Keratinocyte (primary cell): Measurements from ENCODE around the gene SLC25A5.

ENCODE experiments used
- CTCF ChIP-seq, 3 experiments: IDR thresholded peaks in 1 of 3; conservative IDR thresholded peaks in 1 of 3; optimal IDR thresholded peaks in 1 of 3; 2 replicates in 2 of 3; 3 replicates in 1 of 3; pipeline versions ENCODE3 to v1.5.1; 2011; ENCODE audit warnings: low read length in 3 of 3, mild to moderate bottlenecking in 3 of 3, moderate library complexity in 2 of 3, control low read depth in 1 of 3, inconsistent platforms in 1 of 3; ENCODE audit not compliant: insufficient read depth in 2 of 3; ENCODE audit errors: extremely low read depth in 1 of 3
- EZH2 ChIP-seq: IDR thresholded peaks from one replicate; pipeline ENCODE4 v1.6.1; 2012; ENCODE audit warnings: inconsistent platforms, mild to moderate bottlenecking, low read length, moderate library complexity

DNA sequence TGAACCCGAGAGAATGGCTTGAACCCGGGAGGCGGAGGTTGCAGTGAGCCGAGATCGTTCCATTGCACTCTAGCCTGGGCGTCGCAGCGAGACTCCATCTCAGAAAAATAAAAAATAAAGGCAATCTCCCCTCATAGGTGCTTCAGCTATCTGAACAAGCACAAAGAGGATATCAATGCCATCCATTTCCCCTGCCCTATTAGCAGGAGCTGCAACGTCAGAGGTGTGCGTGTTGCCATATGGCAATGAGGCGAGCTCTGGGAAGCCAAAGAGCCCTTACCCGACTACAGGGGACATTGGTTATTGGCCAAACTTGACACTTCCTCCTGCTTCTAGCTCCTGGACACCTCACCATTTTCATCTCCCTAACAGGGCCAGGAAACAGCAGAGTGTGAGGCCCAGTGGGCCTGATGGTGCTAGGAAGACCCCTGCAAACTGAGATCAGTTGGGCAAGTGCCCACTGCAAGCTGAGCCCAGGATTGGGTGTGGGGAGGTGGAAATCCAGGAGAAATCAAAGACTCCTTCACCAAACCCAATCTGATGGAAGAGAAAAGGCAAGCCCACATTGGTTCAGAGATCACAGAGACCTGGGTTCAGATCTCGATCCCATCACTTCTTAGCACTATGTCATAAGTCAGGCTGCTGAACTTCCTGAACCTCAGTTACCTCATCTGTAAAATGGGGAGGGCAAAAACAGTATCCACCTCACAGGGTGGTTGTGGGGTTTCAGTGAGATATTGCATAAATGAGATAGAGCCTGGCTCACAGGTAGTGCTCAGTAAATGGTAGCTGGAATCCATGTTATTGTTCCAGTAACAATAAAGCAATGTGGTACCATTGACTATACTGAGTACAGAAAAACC is 21.2 kb downstream of the SLC25A5 start:
- TF ChIP-seq CTCF (optimal IDR thresholded peaks at IDR 0.05 in 1 of 3, IDR thresholded peaks at IDR 0.05 in 1 of 3, conservative IDR thresholded peaks at IDR 0.05 in 1 of 3; ENCODE audit: extremely low read depth in 1 of 3, insufficient read depth in 2 of 3, low read length in 3 of 3) (no peak), EZH2 (no peak)
